SH-SY5Y (cell line): Measurements from ENCODE around the gene DEFB124.

Source experiments
- GATA2 ChIP-seq: IDR thresholded peaks from 2 replicates; pipeline ENCODE4 v1.6.1; 2011; ENCODE audit warnings: mild to moderate bottlenecking, low read depth, low read length
- GATA3 ChIP-seq: IDR thresholded peaks from 2 replicates; pipeline ENCODE4 v1.6.1; 2011; ENCODE audit warnings: low read depth, mild to moderate bottlenecking, low read length, moderate library complexity

Gene DEFB124

DNA sequence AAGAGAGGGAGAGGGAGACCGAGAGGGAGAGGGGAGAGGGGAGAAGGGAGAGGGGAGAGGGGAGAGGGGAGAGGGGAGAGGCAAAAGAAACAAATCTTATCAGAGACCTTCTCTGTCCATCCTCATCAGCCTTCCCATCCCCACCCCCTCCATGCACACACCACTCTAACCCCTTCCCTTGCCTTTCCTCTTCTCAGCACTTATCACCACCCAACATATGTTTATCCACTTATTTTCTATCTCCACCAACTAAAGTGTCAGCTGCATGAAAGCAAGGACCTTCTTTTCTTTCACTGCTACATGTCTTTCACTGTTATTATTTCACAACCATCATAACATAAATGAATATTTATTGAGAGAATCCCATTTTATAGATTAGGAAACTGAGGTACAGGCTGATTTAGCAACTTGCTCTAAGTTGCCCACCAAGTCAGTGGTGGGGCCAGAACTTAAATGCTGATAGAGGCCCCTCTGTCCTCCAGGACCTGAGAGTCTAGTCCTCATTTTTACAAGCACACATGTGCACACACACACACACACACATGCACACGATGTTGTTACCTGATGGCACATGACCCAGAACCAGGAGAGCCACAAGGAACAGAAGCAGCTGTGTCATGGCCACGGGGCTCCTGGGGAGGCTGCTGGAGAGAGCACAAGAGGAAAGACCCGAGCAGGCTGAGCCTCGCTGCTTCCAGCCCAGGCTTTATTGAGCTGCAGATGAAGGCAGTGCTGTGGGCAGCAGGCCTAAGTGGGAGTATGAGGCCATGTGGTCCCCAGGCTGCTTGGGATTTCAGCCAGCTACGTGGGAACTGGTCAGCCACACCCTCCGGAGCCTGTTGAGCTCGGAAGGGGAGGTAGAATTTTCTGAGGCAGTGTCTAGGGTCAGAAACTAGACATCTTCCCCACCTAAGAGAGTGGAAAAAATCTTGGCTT, 2.3 kb downstream of the DEFB124 start:
- TF ChIP-seq GATA3, result no peak
- TF ChIP-seq GATA2, result no peak

DNA sequence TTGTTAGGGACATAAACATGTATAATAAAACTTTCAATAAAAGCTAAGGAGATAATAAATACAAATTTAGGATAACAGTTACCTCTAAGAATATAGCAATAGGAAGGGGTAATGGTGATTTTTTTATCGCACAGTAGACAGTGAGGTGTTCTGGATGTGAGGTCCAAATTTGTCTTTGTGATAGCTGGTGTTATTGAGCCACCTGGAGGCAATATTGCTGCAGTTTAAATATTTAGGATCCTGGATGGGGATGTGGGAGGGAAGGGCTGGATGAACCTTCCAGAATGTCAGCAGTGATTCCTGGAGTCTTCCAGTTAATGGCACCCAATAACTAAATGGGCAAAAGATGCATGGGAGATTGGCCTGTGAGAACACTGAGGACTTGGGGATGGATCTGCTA, 20.6 kb downstream of the DEFB124 start:
- TF ChIP-seq GATA3, result no peak
- TF ChIP-seq GATA2, result no peak

DNA sequence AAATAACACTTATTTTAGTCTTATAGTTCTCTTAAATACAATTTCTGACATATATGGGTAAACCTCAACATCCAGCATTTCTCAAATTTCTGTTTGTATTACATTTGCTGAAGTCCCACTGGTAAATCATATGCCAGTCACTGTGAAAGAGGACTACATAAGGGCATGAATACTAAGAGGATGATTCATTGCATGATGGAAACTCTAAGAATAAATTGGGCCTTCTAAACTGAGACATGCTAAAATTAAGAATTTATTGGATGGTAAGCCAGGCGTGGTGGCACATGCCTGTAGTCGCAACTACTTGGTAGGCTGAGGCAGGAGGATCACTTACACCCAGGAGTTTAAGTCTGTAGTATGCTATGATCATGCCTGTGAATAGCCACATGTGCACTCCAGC, 22.4 kb downstream of the DEFB124 start:
- TF ChIP-seq GATA3 (no peak), GATA2 (no peak)

DNA sequence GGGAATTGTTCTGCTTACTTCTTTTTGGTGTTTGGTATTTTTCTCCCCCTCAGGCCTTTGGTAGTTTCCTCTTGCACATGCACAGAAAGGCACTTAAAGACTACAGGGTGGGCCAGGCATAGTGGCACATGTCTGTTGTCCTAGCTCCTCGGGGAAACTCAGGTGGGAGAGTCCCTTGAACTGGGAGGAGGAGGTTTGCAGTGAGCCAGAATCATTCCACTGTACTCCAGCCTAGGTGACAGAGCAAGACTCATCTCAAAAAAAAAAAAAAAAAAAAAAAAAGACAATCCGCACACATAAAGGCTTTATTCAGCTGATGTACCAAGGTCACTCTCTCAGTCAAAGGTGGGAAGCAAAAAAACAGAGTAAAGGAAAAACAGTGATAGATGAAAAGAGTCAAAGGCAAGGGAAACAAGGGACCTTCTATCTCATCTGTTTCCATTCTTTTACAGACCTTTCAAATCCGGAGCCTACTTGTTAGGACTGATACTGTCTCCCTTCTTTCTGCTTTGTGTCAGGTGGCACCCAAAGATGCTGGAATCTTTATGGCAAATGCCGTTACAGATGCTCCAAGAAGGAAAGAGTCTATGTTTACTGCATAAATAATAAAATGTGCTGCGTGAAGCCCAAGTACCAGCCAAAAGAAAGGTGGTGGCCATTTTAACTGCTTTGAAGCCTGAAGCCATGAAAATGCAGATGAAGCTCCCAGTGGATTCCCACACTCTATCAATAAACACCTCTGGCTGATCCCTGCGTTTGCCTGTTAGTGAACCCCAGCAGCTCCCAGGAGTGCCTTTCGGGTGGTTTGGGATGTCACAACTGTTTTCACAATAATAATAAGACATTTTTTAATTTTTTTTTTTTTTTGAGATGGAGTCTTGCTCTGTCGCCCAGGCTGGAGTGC, 25.2 kb downstream of the DEFB124 start:
- TF ChIP-seq GATA3 (no peak), GATA2 (no peak)

DNA sequence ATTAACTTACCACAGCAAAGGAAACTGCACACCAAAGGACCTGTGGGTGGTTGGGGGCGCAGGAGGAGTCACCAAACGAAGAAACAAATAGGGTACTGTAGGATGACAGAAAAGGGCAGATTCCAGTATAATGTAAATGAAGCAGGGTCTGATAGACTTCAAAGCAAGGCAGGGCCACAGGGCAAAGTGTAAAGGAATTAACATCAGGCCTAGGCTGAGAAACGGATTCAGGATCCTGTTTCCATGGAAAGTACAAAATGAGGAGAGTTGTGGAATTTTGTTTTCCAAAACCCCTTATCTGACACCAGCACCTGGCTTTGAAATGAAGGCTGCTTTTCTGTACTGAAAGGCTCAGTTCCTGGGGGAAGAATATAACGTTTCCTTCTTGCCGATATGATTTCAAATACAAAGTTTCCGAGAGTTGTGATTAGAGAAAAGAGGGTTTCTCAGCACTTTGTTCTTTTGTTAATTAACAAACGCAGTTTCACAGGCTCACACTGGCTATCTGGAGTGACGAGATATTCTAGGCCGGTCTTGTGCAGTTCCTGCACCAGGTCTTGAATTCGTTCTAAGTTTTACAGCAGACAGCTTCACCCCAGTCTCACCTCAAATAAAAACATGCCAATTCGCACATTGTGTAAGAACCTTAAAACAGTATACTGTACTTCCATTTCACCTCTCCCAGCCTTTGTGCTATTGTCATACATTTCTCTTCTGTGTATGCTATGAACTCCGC, 28.7 kb downstream of the DEFB124 start:
- TF ChIP-seq GATA2 (no peak), GATA3 (no peak)

DNA sequence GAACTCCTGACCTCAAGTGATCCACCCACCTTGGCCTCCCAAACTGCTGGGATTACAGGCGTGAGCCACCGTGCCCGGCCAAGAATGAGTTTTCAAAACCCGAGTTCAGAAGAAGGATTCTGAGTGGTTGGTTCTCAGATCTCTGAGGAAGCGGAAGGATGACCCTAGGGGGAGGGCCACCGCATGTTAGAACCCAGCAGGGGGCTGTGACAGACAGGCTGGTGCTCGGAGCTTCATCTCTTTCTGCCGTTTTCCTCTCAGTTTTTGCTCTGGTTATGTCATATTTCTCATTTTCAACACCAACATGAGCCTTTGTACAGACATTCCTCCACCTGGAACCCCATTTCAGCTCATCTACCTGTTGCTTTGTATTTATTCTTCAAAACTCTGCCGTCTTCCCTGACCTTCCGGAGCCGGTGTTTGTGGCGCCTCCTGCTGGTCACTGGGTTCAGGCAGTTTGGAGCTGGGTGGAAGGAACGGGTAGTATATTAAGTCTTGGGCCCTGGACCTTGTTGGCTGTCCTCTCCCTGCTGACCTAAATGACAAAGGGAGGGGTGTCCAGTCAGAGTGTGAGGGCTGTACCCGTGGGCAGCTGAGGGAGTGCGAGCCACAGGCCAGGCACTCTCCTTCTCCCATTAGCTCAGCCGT, 34.8 kb downstream of the DEFB124 start, which contains the start of gene DEFB123:
Gene DEFB123 (plus strand): TSS at position 621 of the 648 bp plus-strand sequence. CDS start 67 bp downstream, outside the sequence.
- TF ChIP-seq GATA3, result no peak

DNA sequence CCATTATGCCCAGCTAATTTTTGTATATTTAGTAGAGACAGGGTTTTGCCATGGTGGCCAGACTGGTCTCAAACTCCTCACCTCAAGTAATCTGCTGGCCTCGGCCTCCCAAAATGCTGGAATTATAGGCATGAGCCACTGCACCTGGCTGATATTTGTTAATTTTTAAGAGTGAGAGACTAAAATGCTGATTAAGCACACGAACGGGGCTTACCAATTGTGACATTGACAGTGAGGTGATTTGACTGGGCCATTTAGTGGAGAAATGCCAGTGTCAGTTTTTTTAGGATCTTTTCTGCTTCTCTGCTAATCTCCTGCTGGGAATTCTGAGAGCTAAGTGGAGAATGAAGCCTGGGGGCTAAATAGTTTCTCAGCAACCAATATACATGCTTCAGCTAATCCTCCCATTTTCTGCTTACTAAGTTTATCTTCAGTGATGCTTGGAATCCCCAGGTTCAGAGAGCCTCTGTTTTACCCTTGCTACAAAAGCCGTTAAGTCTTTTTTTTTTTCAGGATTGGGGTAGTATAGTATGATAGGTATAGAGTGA, 44.3 kb downstream of the DEFB124 start:
- TF ChIP-seq GATA3 (no peak), GATA2 (no peak)

DNA sequence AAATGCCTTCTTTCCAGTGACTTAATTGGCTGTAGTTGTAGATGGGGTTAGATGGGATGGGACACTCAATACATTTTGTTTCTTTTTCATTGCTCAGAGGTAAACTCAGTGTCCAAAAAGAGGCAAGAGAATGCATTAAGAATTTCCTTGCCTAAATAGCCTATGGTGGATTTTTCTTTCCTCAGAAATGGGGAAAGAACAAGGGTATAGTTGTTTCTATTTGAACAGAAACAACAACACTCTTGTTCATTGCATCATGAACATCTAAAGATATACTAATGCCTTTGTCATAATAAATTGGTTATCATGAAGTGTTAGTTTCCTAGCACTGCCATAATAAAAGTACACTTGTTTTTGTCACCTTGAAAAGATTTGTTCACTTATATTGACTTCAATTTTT, 49.1 kb downstream of the DEFB124 start:
- no peak for TF ChIP-seq GATA3
- no peak for TF ChIP-seq GATA2

DNA sequence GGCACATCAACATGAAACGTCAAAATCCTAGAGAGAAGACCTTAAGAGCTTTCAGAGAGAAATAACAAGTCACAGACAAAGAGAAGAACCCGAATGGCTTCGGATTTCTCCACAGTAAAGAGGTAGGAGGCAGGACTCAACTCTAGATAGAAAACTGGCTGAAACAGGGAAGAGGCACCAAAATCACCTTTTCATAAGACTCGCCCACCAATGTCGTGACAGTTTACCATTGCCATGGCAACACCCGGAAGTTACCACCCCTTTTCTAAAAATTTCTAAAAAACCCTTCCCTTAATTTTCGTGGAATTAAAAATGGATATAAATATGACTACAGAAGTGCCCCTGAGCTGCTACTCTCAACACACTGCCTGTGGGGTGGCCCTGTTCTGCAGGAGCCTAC, 56.6 kb downstream of the DEFB124 start:
- TF ChIP-seq GATA2 (no peak), GATA3 (no peak)

DNA sequence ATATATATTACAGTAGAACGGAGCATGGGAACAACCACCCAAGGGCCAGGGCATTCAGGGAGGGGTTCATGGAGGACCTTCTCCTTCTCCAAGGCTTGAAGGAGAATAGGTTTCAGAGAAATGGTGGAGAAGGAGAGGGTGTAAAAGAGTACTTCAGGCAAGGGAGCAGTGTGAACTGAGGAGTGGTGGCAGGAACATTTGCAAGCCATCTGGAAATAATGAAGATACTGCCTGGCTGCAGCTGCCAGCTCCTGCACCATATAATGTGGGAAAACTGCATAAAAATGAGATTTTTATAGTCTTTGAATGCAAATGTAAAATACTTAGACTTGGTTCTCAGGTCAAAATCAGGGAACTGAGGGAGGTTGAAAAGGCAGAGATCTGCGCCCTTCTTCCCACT, 59.3 kb downstream of the DEFB124 start:
- no peak for TF ChIP-seq GATA3
- TF ChIP-seq GATA2, result no peak
